Muscle layer of colon (tissue), 2 donors: ENCODE data around the gene BAHCC1.

ENCODE experiments used
- H3K27ac ChIP-seq: one replicate; pipeline ENCODE4 v1.7.0; 2013; ENCODE audit warnings: low read depth, mild to moderate bottlenecking, low read length, moderate library complexity
- H3K27me3 ChIP-seq, 2 donors: one replicate each; pipeline ENCODE4 v1.7.0; 2013; ENCODE audit warnings: low read length in 2 of 2, mild to moderate bottlenecking in 2 of 2; ENCODE audit not compliant: insufficient read depth in 2 of 2, control insufficient read depth in 1 of 2
- H3K36me3 ChIP-seq: one replicate; pipeline ENCODE4 v1.7.0; 2013; ENCODE audit warnings: mild to moderate bottlenecking, low read length; ENCODE audit not compliant: insufficient read depth
- H3K4me1 ChIP-seq: one replicate; pipeline ENCODE4 v1.7.0; 2013; ENCODE audit warnings: mild to moderate bottlenecking, low read length; ENCODE audit not compliant: insufficient read depth
- H3K4me3 ChIP-seq, 2 donors: one replicate each; pipeline ENCODE4 v1.7.0; 2013; ENCODE audit warnings: low read length in 2 of 2, low read depth in 1 of 2, mild to moderate bottlenecking in 1 of 2, moderate library complexity in 1 of 2
- H3K9ac ChIP-seq: one replicate; pipeline ENCODE4 v1.7.0; 2013; ENCODE audit warnings: low read length
- H3K9me3 ChIP-seq: one replicate; pipeline ENCODE4 v1.7.0; 2013; ENCODE audit warnings: mild to moderate bottlenecking, low read length
- donor health status: abdominal sarcoma.
- donor health status: Adenocarcinoma of cecum.

Gene BAHCC1

GRCh38 chr17:81511554-81511803 lies 116.2 kb downstream of the BAHCC1 start:
- H3K4me3 ChIP-seq = peak overlapping the region; percentile 77 to 78
- H3K9ac ChIP-seq = peak overlapping the region; percentile 85
- peaks cover 38% of the 10 kb centered on the region for H3K36me3 ChIP-seq
- no peaks in the 10 kb centered on the region for H3K9me3 ChIP-seq
- H3K4me1 ChIP-seq = peaks cover 14% of the 10 kb centered on the region
- H3K27me3 ChIP-seq = no peaks in the 10 kb centered on the region
- peak overlapping the region; percentile 90 for H3K27ac ChIP-seq

GRCh38 chr17:81511804-81512561 lies 116.7 kb downstream of the BAHCC1 start:
- H3K4me1 ChIP-seq = peaks cover 19% of the 10 kb centered on the region
- H3K4me3 ChIP-seq = peak overlapping the region; percentile 77 to 78
- no peaks in the 10 kb centered on the region for H3K27me3 ChIP-seq
- H3K9ac ChIP-seq = peak overlapping the region; percentile 85
- peak overlapping the region; percentile 90 for H3K27ac ChIP-seq
- no peaks in the 10 kb centered on the region for H3K9me3 ChIP-seq
- peaks cover 38% of the 10 kb centered on the region for H3K36me3 ChIP-seq

- Histone ChIP-seq H3K9me3 (no peaks in the 10 kb centered on the region), H3K4me3 (peak within 1 kb of the TSS; percentile 77 to 99), H3K36me3 (peaks cover 38% of the 10 kb centered on the region), H3K4me1 (peaks cover 26% of the 10 kb centered on the region), H3K27ac (peak within 1 kb of the TSS; percentile 98), H3K27me3 (no peaks in the 10 kb centered on the region), H3K9ac (peak within 1 kb of the TSS; percentile 92)
Observed at GRCh38 chr17:81512562-81513371, 117.5 kb downstream of the BAHCC1 start, which contains the start of gene ACTG1. TSS of gene ACTG1 (minus strand) at chr17:81512799. CDS start at chr17:81512354, 445 bp downstream.

- H3K4me1 ChIP-seq = peaks cover 31% of the 10 kb centered on the region
- peak overlapping the region; percentile 77 to 99 for H3K4me3 ChIP-seq
- H3K27ac ChIP-seq = peak overlapping the region; percentile 98
Observed at GRCh38 chr17:81513372-81513752, 118.1 kb downstream of the BAHCC1 start.

GRCh38 chr17:81513753-81514488 lies 118.7 kb downstream of the BAHCC1 start:
- H3K9me3 ChIP-seq = no peaks in the 10 kb centered on the region
- H3K36me3 ChIP-seq = peaks cover 33% of the 10 kb centered on the region
- peak overlapping the region; percentile 98 for H3K27ac ChIP-seq
- H3K27me3 ChIP-seq = no peaks in the 10 kb centered on the region
- peak overlapping the region; percentile 77 to 99 for H3K4me3 ChIP-seq
- peaks cover 28% of the 10 kb centered on the region for H3K4me1 ChIP-seq
- H3K9ac ChIP-seq = peak overlapping the region; percentile 92

More at GRCh38 chr17:81513372-81513752, 118.1 kb downstream of the BAHCC1 start:
- Histone ChIP-seq H3K9ac (peak overlapping the region; percentile 92), H3K27me3 (no peaks in the 10 kb centered on the region), H3K9me3 (no peaks in the 10 kb centered on the region), H3K36me3 (peaks cover 38% of the 10 kb centered on the region)

GRCh38 chr17:81514489-81514738 lies 119.2 kb downstream of the BAHCC1 start:
- Histone ChIP-seq H3K27me3 (no peaks in the 10 kb centered on the region), H3K9ac (peak overlapping the region; percentile 92), H3K27ac (peak overlapping the region; percentile 98), H3K36me3 (peaks cover 28% of the 10 kb centered on the region), H3K4me1 (peaks cover 23% of the 10 kb centered on the region), H3K9me3 (no peaks in the 10 kb centered on the region), H3K4me3 (peak overlapping the region; percentile 77 to 99)

- Histone ChIP-seq H3K4me1 (peaks cover 28% of the 10 kb centered on the region), H3K9ac (peak overlapping the region; percentile 92), H3K4me3 (peak overlapping the region; percentile 91 to 99), H3K36me3 (peaks cover 23% of the 10 kb centered on the region), H3K9me3 (no peaks in the 10 kb centered on the region), H3K27me3 (no peaks in the 10 kb centered on the region), H3K27ac (peak overlapping the region; percentile 98)
Observed at GRCh38 chr17:81514739-81515529, 119.7 kb downstream of the BAHCC1 start.

- H3K9ac ChIP-seq = peak overlapping the region; percentile 61
- no peaks in the 10 kb centered on the region for H3K9me3 ChIP-seq
- no peaks in the 10 kb centered on the region for H3K27me3 ChIP-seq
- peaks cover 16% of the 10 kb centered on the region for H3K36me3 ChIP-seq
- H3K27ac ChIP-seq = peak overlapping the region; percentile 98
- H3K4me1 ChIP-seq = peaks cover 29% of the 10 kb centered on the region
- H3K4me3 ChIP-seq = peak overlapping the region; percentile 91 to 99
Observed at GRCh38 chr17:81515530-81516041, 120.3 kb downstream of the BAHCC1 start.
